Measurements from ENCODE around the gene PTPRA. TPM values are rescaled to one million over a fixed set of nuclear protein-coding genes. Genes with fewer than 3 reads are reported as not detected.

PTPRA gene
- total and polyA plus RNA-seq, 9 of the 15 experiments (the other 6 are each of a cell fraction or from before 2014, with no cell fraction given): 3.4 to 80.5 (median 28.0) TPM

DNA sequence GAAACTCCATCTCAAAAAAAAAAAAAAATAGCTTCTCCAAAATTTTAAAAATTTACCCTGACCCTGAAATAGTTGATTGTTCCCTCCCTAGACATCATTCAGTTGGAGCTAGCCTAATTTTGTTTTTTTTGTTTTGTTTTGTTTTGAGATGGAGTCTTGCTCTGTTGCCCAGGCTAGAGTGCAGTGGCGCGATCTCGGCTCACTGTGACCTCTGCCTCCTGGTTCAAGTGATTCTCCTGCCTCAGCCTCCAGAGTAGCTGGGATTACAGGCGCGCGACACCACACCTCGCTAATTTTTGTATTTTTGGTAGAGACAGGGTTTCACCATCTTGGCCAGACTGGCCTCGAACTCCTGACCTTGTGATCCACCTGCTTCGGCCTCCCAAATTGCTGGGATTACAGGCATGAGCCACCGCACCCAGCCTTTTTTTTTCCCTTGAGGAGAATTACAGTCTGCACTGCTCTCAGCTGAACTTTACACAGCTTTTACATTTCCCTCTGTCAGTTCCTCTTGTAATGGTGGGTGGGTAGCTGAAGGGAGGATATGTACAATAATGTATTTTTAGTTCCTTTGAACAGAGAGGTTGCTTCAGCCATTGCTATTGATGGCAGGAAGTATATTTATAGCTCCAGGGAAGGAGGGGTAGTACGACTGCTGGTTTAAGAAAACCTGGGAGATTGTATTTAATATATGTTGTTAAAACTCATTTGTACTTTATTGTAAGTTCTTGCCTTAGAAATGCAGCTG is 27.7 kb downstream of the PTPRA start:
- H3K79me2 ChIP-seq (ENCODE audit: control insufficient read depth, insufficient read depth, low read length): peaks cover 59% of the 10 kb centered on the region
- ChIA-PET POLR2A (interaction anchor here (0.6 to 1.5 kb wide), 3 partner anchors 8 to 132 kb away, joined by 3 to 4 read pairs (median 3); no protein-coding TSS in a partner anchor), CTCF (ENCODE audit: low intra/inter-chr PET ratio) (no interaction called here)
- 84% methylated on average over 8 of the region's 11 CpGs for WGBS (ENCODE audit: insufficient coverage, low coverage, missing lambda C conversion rate)
- BruUV-seq (replicated peaks): no TSS peak
- no peaks in the 10 kb centered on the region for H4K20me1 ChIP-seq (replicated peaks; ENCODE audit: control insufficient read depth, insufficient read depth, low read length)
- H3K9ac ChIP-seq (ENCODE audit: insufficient read depth in 1 of 2, low read depth in 2 of 2, low read length in 2 of 2): no peak overlapping the region
- H2AFZ ChIP-seq (ENCODE audit: low read depth, low read length): no peak overlapping the region
- no peak overlapping the region for H3K27ac ChIP-seq (ENCODE audit: extremely low read depth, low read depth, low read length)
- H3K27me3 ChIP-seq (ENCODE audit: control insufficient read depth in 2 of 2, insufficient read depth in 2 of 2, low read length in 2 of 2): no peaks in the 10 kb centered on the region
- H3K9me3 ChIP-seq (replicated peaks; ENCODE audit: control insufficient read depth, insufficient read depth, low read depth, low read length): no peaks in the 10 kb centered on the region; the same call in 1 of the 2 replicates
- no peaks in the 10 kb centered on the region for H3K36me3 ChIP-seq (ENCODE audit: control insufficient read depth, insufficient read depth, low read length)
- H3K4me1 ChIP-seq (replicated peaks in 1 of 2; ENCODE audit: control insufficient read depth in 2 of 2, insufficient read depth in 2 of 2, low read length in 2 of 2): no peaks in the 10 kb centered on the region; a peak in 1 of 5 replicates
- intact Hi-C loops (cut with micrococcal nuclease): no loop called here
- no peaks in the 10 kb centered on the region for H3K9me1 ChIP-seq (ENCODE audit: control insufficient read depth, insufficient read depth, low read length)
- TF ChIP-seq, protein P1, sequence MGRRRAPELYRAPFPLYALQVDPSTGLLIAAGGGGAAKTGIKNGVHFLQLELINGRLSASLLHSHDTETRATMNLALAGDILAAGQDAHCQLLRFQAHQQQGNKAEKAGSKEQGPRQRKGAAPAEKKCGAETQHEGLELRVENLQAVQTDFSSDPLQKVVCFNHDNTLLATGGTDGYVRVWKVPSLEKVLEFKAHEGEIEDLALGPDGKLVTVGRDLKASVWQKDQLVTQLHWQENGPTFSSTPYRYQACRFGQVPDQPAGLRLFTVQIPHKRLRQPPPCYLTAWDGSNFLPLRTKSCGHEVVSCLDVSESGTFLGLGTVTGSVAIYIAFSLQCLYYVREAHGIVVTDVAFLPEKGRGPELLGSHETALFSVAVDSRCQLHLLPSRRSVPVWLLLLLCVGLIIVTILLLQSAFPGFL (CRISPR knock-in tag; IDR thresholded peaks at IDR 0.05): no peak
- TF ChIP-seq MAZ (CRISPR knock-in tag; conservative IDR thresholded peaks at IDR 0.05 in 1 of 2, IDR thresholded peaks at IDR 0.05 in 1 of 2): no peak
- TF ChIP-seq ILK (tag; IDR thresholded peaks at IDR 0.05; ENCODE audit: borderline replicate concordance, low read depth): no peak
- TF ChIP-seq CREB1 (IDR thresholded peaks at IDR 0.05): no peak
- TF ChIP-seq CREB1 (CRISPR knock-in tag; IDR thresholded peaks at IDR 0.05): no peak
- TF ChIP-seq, protein P2, sequence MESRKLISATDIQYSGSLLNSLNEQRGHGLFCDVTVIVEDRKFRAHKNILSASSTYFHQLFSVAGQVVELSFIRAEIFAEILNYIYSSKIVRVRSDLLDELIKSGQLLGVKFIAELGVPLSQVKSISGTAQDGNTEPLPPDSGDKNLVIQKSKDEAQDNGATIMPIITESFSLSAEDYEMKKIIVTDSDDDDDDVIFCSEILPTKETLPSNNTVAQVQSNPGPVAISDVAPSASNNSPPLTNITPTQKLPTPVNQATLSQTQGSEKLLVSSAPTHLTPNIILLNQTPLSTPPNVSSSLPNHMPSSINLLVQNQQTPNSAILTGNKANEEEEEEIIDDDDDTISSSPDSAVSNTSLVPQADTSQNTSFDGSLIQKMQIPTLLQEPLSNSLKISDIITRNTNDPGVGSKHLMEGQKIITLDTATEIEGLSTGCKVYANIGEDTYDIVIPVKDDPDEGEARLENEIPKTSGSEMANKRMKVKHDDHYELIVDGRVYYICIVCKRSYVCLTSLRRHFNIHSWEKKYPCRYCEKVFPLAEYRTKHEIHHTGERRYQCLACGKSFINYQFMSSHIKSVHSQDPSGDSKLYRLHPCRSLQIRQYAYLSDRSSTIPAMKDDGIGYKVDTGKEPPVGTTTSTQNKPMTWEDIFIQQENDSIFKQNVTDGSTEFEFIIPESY (CRISPR knock-in tag; IDR thresholded peaks at IDR 0.05): peak; percentile 78; the same call in 1 of the 2 replicates
- peak; percentile 18; the same call in 1 of the 2 replicates for TF ChIP-seq ZNF121 (CRISPR knock-in tag; conservative IDR thresholded peaks at IDR 0.05)
- TF ChIP-seq ZSCAN32 (CRISPR knock-in tag; IDR thresholded peaks at IDR 0.05): no peak
- TF ChIP-seq CXXC5 (CRISPR knock-in tag; IDR thresholded peaks at IDR 0.05): no peak
- DNase-seq (ENCODE audit: extremely low read depth in 1 of 4, low spot score in 3 of 4): no peak
- in situ Hi-C loops (cut with MboI): no loop called here
- no peak overlapping the region for H3K4me2 ChIP-seq (ENCODE audit: insufficient read depth, low read length)
- no peak for FAIRE-seq
- no peak for ATAC-seq
- no peak overlapping the region for H3K4me3 ChIP-seq

Measured in K562 (cell line).